GM19043 (cell line): Measurements from ENCODE around the gene C22orf15.

Experiments used
- ATAC-seq: cut with Tn5 transposase; IDR thresholded peaks from one replicate; pipeline ENCODE4 v1.9.1; 2021; ENCODE audit warnings: low read depth; ENCODE audit not compliant: unreplicated experiment

The C22orf15 gene

DNA sequence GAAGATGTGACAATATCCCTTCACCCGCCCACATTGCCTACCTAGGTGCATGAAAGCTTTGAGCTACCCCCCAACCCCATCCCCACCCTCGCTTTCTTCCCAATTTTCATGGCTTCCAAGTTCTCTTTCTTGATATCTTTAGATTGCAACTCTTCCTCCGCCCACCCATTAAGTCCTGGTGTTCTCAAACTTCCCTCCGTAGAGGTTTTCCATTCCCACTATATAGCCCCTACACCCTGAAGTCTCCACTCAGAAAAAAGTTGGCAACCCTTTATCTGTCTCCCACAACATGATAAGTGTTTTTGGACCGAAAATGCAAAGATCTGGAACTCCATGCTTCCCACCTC lies 12.4 kb upstream of the C22orf15 start:
- no peak for ATAC-seq

DNA sequence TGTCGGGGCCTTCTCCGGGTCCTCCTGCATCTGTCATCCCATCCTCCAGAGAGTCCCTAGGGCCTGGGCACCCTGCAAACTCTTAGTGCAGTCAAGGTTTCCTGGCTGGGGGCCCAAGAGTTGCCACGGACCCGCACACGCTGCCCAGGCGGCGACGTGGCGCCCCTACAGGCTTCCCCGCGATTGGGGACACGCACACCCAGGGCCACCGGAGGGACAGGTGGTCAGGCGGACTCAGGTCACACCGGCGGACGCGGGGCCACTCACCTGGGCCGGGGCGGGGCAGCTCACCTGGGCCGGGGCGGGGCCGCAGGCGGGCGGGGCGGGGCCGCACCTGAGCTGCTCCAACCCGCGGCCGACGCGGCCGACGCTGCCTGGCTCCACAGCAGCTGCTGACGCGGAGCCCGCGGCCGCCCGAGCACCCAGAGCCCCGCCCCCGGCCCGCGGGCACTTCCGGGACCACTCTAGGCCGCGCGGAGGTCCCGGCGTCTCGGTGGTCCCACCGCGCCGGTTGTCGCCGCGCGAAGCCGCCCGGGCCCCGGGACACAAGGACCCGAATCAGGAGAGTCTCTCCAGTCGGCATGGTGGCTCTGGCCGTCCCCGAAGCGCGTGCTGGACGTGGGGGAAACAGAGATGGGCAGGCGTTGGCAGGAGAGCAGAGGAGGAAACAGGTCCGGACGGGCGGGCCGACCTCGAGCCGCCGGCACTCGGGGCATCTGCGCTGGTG lies 11.9 kb upstream of the C22orf15 start, which contains the start of gene ZNF70:
TSS of gene ZNF70 (minus strand) at position 399 of the 727 bp plus-strand sequence. CDS start 5,972 bp downstream, outside the sequence.
- ATAC-seq = peak; percentile 75

- no peak for ATAC-seq
Measured at GRCh38 chr22:23751441-23751996, 11.3 kb upstream of the C22orf15 start.

GRCh38 chr22:23752090-23752691 lies 10.6 kb upstream of the C22orf15 start:
- peak; percentile 44 for ATAC-seq

GRCh38 chr22:23752750-23753149 lies 10.0 kb upstream of the C22orf15 start:
- ATAC-seq = peak; percentile 13

- no peak for ATAC-seq
Measured at GRCh38 chr22:23753385-23753784, 9.4 kb upstream of the C22orf15 start.

- ATAC-seq = no peak
Measured at GRCh38 chr22:23754220-23754919, 8.4 kb upstream of the C22orf15 start, which contains the start of gene VPREB3. Gene VPREB3 (minus strand): TSS chr22:23754425. CDS start chr22:23754363, 62 bp downstream.

DNA sequence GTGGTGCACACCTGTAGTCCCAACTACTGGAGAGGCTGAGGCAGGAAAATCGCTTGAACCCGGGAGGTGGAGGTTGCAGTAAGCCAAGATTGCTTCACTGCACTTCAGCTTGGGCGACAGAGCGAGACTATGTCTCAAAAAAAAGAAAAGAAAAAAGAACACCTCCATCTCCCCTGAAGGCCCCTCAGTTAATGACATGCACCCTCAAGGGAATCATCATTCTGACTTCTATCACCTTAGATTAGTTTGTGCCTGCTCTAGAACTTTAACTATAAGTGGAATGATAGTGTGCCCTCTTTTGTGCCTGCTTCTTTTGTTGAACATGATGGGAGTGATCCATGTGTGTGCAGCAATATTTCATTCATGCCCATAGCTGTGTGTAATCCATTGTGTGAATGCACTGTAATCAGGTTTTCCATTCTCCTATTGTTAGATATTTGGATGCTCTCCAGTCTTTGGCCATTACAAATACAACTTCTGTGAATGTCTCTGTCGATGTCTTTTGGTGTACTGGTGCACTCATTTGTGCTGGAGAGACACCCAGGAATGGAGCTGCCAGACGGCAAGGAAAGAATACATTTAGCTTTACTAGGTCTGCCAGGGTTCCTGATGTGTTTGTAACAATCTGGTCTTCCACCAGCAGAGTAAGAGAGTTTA lies 7.7 kb upstream of the C22orf15 start:
- no peak for ATAC-seq

- no peak for ATAC-seq
Measured at GRCh38 chr22:23755711-23756110, 7.1 kb upstream of the C22orf15 start.

DNA sequence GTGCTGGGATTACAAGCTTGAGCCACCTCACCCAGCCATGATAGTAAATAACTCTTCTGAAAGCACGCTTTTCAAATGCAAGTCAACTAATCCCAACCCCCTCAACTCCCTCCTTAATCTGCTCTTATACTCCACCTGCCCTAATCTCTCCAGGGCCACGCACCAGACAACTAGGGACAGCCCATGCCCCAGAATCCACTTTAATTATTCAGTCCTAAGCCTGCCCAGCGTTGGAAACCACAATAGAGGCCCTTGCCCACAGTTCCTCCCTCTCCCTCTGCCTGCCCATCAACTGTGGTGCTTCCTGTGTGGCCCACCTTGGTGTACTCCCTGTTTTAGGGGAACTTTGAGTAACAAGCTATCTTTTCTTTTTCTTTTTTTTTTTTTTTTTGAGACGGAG lies 5.9 kb upstream of the C22orf15 start:
- ATAC-seq = no peak

GRCh38 chr22:23759566-23759965 lies 3.2 kb upstream of the C22orf15 start:
- ATAC-seq = no peak

GRCh38 chr22:23760056-23760455 lies 2.7 kb upstream of the C22orf15 start:
- no peak for ATAC-seq

GRCh38 chr22:23763579-23763945 lies 772 bp downstream of the C22orf15 start:
- ATAC-seq = no peak

GRCh38 chr22:23763954-23764353 lies 1.2 kb downstream of the C22orf15 start:
- no peak for ATAC-seq

DNA sequence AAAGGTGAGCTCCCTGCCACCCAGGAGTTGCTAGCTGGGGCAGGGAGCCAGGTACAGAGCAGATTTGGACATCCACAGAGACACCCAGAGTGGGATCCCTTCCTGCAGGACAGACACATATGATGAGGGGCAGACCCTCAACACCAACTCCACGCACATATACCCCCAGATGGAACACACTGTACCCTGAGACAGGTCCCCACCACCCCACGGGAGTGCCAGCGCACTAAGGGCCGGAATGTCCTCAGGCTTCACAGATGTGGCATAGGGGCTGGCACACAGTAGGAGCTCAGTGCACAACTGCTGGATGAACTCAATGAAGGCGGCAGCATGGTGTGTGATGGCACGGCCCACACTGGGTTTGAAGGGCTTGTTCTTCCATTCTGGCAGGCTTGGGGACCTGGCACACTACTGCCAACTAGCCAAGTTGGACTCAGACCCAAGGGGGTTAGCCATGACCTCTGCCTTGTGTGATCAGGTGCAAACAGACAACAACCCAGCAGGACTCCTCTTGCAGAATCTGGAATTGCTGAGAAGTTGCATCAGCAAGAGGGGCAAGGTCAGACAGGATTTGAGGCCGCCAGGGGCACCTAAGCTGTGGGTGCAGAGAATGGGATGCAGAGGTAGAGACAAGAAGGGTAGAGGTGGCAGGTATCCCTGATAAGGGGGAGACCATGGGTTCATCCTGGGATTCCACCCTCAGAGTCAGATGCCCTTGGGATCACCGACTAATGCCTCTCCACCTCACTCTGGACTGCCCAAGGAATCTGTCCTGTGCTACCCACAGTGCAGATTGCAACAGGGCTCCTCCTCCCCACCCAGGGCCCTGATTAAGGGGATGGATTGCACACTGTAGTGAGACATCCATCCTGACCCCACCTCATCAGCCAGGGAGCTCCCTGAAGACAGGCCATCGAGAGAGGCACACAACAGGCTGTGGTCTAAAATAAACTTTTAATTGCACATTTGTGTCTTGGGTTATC lies 2.4 kb downstream of the C22orf15 start:
- ATAC-seq = no peak

GRCh38 chr22:23767303-23767672 lies 4.5 kb downstream of the C22orf15 start:
- no peak for ATAC-seq

DNA sequence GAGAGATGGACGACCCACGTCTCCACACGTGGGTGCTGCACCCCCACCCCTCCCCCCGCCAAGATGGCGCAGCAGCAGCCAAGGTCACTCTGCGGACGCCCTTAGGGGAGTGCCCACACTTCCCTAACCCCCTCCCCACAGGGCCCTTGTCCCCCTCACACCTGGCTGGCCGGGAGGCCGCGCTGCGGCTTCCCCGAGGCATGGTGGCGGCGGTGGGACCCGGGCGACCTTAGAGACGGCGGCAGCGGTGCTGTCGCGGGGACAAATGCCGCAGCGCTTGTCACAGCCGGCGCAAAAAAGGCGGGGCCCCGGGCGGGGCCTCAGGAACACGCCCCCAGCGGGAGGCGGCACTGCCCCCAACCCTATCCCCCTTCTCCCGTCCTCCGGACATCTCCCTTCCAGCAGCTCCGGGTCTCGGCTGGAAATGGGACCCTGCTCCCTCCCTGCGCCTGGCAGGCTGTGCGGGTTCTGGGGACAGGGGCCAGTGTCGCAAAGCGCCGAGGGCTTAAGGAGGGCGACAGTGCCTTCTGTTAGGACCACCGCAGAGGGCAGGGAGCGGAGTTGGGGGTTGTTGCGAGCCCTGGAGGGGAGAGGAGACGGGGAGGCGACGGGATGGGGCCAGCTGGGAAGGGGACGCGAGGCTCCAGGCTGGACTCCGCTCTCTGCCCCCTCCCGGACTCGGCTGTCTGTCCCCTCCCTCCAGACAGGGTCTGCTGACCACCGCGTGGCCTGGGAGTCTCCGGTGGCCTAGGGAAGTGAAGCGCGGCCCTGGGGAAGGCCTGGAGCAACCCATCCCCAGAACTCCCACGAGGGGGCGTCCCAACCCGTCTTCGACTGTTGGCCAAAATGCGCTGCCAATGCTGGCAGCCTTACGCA lies 5.1 kb downstream of the C22orf15 start, which contains the start of gene CHCHD10:
TSS of gene CHCHD10 (minus strand) at position 300 of the 876 bp plus-strand sequence. CDS start at position 202, 98 bp downstream.
- ATAC-seq = peak; percentile 44

GRCh38 chr22:23769321-23769965 lies 6.7 kb downstream of the C22orf15 start:
- no peak for ATAC-seq
